ENCODE results near the gene CABP2.

DNA sequence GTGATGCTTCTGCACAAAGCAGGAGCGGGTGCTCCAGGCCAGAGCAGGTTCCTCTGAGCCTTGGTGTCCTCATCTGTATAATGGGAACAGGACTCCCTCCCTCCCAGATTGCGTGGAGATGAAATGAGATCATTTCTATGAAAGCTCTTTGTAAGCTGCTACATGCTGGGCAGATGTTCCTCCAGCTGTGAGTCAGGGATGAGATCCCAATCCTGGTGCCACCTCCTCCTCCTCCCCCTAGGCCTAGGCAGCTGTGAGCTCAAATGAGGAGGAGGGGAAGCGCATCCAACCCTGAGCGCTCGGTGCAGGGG lies 7.0 kb upstream of the CABP2 start:
- TF ChIP-seq POLR2A (IDR thresholded peaks at IDR 0.05; ENCODE audit: low read length) (no peak), GATA1 (IDR thresholded peaks at IDR 0.05; ENCODE audit: low read depth, low read length) (no peak)
